ENCODE results near the gene KCNJ12. TPM values are rescaled to one million over a fixed set of nuclear protein-coding genes. Genes with fewer than 3 reads are reported as not detected.

KCNJ12 gene
- total RNA-seq, 2 experiments from 2014 or later = 0.11 TPM; not detected in 1

DNA sequence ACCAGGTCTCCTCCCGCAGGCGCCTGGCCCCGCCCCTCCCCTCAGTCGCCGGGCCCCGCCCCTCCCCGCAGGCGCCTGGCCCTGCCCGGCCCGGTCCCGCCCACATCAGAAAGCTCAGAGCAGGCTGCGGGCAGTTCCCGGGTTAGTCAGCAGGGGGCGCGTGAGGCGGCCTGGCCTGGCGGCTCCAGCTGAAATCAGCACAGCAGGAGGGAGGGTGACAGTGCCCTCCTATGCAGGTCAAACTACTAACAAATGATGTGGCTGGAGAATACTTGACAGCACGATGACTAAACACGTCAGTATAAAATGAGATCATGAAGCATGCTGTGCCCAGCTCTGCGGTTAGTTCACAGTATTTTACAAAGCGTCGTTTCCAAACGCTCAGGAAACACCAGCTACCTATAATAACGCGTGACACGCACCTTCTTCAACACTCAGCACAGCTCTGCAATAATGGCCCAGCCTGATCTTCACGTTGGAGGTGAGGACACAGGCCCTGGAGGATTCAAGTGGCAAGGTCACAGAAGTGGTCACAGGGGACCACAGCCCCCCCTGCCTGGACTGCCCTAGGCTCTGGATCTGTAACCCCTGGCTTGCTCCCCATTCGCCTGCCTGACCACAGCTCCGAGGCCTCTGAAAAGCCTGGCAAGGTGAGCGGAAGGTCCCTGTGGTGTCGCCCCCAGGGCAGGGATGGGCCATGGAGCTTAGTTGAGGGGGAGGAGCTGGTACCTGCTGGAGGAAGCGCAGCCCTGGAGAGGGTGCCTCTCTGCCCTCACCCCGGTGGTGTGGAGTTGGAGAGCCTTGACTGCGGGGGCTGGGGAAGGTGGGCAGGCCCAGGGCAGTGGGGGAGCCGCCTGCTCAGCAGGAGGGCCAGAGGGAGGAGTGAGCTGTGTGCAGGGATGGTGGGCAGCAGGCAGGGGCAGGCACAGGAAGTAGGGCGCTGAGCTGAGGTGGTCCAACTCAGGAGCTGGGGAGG lies 81.2 kb downstream of the KCNJ12 start:
- CTCF ChIA-PET = interaction anchor here (0.6 to 2.4 kb wide), 14 partner anchors 9 to 414 kb away, joined by 3 to 55 read pairs (median 4); partner anchors contain the start of gene USP22
- no peaks in the 10 kb centered on the region for H3K9me3 Mint-ChIP-seq
- H3K4me1 ChIP-seq (ENCODE audit: insufficient read depth, low read length) = peaks cover 12% of the 10 kb centered on the region
- peak overlapping the region; percentile 54 for H3K27ac Mint-ChIP-seq
- no peak overlapping the region for H3K4me3 ChIP-seq (ENCODE audit: low read length)
- H3K27me3 ChIP-seq (ENCODE audit: control insufficient read depth in 1 of 2, insufficient read depth in 2 of 2, low read length in 2 of 2) = peaks cover 0 to 2% of the 10 kb centered on the region in 2 experiments
- intact Hi-C loops (cut with DNase I, micrococcal nuclease) = loop anchor here (1.0 to 10.0 kb wide), 5 partner anchors 38 to 175 kb away; partner anchors contain the start of gene MAP2K3 (in 1 of the 2)
- H3K27ac ChIP-seq (ENCODE audit: low read depth in 1 of 2, low read length in 2 of 2) = no peak overlapping the region
- TF ChIP-seq, protein P1, sequence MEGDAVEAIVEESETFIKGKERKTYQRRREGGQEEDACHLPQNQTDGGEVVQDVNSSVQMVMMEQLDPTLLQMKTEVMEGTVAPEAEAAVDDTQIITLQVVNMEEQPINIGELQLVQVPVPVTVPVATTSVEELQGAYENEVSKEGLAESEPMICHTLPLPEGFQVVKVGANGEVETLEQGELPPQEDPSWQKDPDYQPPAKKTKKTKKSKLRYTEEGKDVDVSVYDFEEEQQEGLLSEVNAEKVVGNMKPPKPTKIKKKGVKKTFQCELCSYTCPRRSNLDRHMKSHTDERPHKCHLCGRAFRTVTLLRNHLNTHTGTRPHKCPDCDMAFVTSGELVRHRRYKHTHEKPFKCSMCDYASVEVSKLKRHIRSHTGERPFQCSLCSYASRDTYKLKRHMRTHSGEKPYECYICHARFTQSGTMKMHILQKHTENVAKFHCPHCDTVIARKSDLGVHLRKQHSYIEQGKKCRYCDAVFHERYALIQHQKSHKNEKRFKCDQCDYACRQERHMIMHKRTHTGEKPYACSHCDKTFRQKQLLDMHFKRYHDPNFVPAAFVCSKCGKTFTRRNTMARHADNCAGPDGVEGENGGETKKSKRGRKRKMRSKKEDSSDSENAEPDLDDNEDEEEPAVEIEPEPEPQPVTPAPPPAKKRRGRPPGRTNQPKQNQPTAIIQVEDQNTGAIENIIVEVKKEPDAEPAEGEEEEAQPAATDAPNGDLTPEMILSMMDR (IDR thresholded peaks at IDR 0.05) = peak; percentile 92
- peaks cover 25% of the 10 kb centered on the region for H3K27me3 Mint-ChIP-seq
- no peak overlapping the region for H3K4me3 Mint-ChIP-seq
- POLR2A ChIA-PET = interaction anchor here (1.0 to 1.3 kb wide), 4 partner anchors 56 to 181 kb away, joined by 3 to 6 read pairs (median 4); no protein-coding TSS in a partner anchor
- DNase-seq = peak; percentile 85 to 96 (median 90)
- H3K9me3 ChIP-seq (ENCODE audit: control insufficient read depth in 1 of 2, insufficient read depth in 1 of 2, low read length in 2 of 2) = peaks cover 0 to 6% of the 10 kb centered on the region in 2 experiments
- no peaks in the 10 kb centered on the region for H3K36me3 Mint-ChIP-seq (ENCODE audit: low read depth)
- peak; percentile 87 for ATAC-seq (ENCODE audit: poor library complexity)
- H3K4me1 Mint-ChIP-seq (ENCODE audit: low read depth) = peaks cover 18% of the 10 kb centered on the region
- H3K36me3 ChIP-seq (ENCODE audit: insufficient read depth, low read length) = no peaks in the 10 kb centered on the region

DNA sequence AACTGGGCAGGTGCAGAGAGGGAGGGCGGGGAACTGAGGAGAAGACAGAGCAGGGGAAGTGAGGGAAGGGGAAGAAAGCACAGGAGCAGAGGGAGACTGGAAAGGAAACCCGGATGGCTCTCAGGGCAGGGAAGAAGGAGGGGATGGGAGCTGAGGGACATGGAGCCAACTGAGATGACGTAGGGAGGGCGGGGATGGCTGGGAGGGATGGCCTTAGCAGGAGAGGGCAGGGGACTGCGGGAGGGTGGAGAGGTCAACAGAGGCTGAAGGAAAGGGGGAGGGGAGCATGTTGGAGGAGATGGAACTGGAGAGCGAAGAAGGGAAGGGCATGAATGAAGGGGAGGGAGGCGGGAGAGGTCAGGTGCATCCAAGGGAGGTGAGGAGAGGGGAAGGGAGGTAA lies 81.9 kb downstream of the KCNJ12 start:
- Mint-ChIP-seq H3K4me3 (no peak overlapping the region), H3K27me3 (peaks cover 25% of the 10 kb centered on the region), H3K27ac (no peak overlapping the region), H3K9me3 (no peaks in the 10 kb centered on the region), H3K36me3 (ENCODE audit: low read depth) (no peaks in the 10 kb centered on the region), H3K4me1 (ENCODE audit: low read depth) (peaks cover 18% of the 10 kb centered on the region)
- intact Hi-C loops (cut with DNase I, micrococcal nuclease) = loop anchor here (5.0 to 10.0 kb wide), 2 partner anchors 143 to 176 kb away; partner anchors contain the start of gene MAP2K3 (in 1 of the 2)
- H3K4me1 ChIP-seq (ENCODE audit: insufficient read depth, low read length) = peaks cover 11% of the 10 kb centered on the region
- CTCF ChIA-PET = interaction anchor here (2.4 kb wide), 1 partner anchor 54 kb away, joined by 55 read pairs; no protein-coding TSS in a partner anchor
- H3K27me3 ChIP-seq (ENCODE audit: control insufficient read depth in 1 of 2, insufficient read depth in 2 of 2, low read length in 2 of 2) = no peaks in the 10 kb centered on the region
- TF ChIP-seq, protein P1 (IDR thresholded peaks at IDR 0.05) = no peak
- DNase-seq = peak in 1 of 14 experiments; percentile 16
- H3K9me3 ChIP-seq (ENCODE audit: control insufficient read depth in 1 of 2, insufficient read depth in 1 of 2, low read length in 2 of 2) = no peaks in the 10 kb centered on the region
- no peak overlapping the region for H3K27ac ChIP-seq (ENCODE audit: low read depth in 1 of 2, low read length in 2 of 2)
- no peak overlapping the region for H3K4me3 ChIP-seq (ENCODE audit: low read length)
- ATAC-seq (ENCODE audit: poor library complexity) = no peak
- POLR2A ChIA-PET = no interaction called here
- H3K36me3 ChIP-seq (ENCODE audit: insufficient read depth, low read length) = no peaks in the 10 kb centered on the region

DNA sequence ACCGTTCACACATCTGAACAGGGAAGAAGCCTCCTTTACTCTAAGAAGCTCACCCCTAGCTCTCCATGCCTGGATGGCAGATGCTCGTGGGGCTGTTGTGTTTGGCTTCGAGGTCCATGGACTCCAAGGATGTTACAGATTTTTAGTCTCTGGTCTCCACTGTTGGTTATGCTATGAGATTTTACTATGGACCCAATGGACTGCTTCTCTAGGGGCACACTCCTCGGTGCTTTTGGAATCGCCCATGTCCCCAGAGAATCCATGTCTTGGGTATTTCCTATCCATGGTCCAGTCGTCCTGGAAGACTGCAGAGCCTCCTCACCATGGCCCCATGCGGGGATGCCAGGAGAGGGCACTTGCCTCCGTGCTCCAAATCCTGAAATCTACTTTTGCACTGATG lies 83.4 kb downstream of the KCNJ12 start:
- DNase-seq = no peak
- Mint-ChIP-seq H3K27me3 (peaks cover 31% of the 10 kb centered on the region), H3K27ac (no peak overlapping the region), H3K4me3 (no peak overlapping the region), H3K36me3 (ENCODE audit: low read depth) (no peaks in the 10 kb centered on the region), H3K9me3 (no peaks in the 10 kb centered on the region), H3K4me1 (ENCODE audit: low read depth) (peaks cover 22% of the 10 kb centered on the region)
- Histone ChIP-seq H3K4me3 (ENCODE audit: low read length) (no peak overlapping the region), H3K4me1 (ENCODE audit: insufficient read depth, low read length) (peaks cover 20% of the 10 kb centered on the region), H3K9me3 (ENCODE audit: control insufficient read depth in 1 of 2, insufficient read depth in 1 of 2, low read length in 2 of 2) (peaks cover 0 to 7% of the 10 kb centered on the region in 2 experiments), H3K36me3 (ENCODE audit: insufficient read depth, low read length) (no peaks in the 10 kb centered on the region), H3K27me3 (ENCODE audit: control insufficient read depth in 1 of 2, insufficient read depth in 2 of 2, low read length in 2 of 2) (peaks cover 0 to 7% of the 10 kb centered on the region in 2 experiments), H3K27ac (ENCODE audit: low read depth in 1 of 2, low read length in 2 of 2) (no peak overlapping the region)
- CTCF ChIA-PET = no interaction called here
- POLR2A ChIA-PET = no interaction called here
- TF ChIP-seq, protein P1 (IDR thresholded peaks at IDR 0.05) = no peak
- intact Hi-C loops (cut with DNase I, micrococcal nuclease) = loop anchor here (5.0 to 10.0 kb wide), 2 partner anchors 145 to 177 kb away; partner anchors contain the start of gene MAP2K3 (in 1 of the 2)
- ATAC-seq (ENCODE audit: poor library complexity) = no peak
